DND-41 (cell line): ENCODE measurements around the gene PRR20C.

Experiments
- EZH2 ChIP-seq: IDR thresholded peaks from 3 replicates; pipeline ENCODE4 v1.6.1; 2012; ENCODE audit warnings: borderline replicate concordance, low read depth, mild to moderate bottlenecking, moderate library complexity, low read length, inconsistent platforms; ENCODE audit not compliant: severe bottlenecking
- TF ChIP-seq, protein P1 (sequence below): IDR thresholded peaks from 2 replicates; pipeline ENCODE4 v1.5.1; 2012; ENCODE audit warnings: borderline replicate concordance, low read length, moderate library complexity, mild to moderate bottlenecking; ENCODE audit not compliant: poor library complexity, severe bottlenecking; ENCODE audit errors: extremely low read depth

DNA sequence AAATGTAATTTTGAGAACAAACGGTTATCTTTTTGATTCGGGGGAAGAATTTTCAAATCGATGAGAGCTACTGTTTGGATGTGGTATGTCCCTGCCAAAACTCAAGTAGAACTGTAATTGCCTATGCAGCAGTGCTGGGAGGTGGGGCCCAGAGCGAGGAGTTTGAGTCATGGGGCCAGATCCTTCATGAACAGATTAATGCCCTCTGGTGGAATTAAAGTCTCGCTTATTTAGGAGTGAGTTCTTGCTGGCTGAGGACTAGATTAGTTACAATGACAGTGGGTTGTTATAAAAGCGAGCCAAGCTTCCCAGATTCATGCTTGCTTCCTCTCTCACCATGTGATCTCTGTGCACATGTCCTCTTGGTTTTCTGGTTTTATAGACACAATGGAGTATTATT is 25.0 kb upstream of the PRR20C start:
- TF ChIP-seq, protein P1, sequence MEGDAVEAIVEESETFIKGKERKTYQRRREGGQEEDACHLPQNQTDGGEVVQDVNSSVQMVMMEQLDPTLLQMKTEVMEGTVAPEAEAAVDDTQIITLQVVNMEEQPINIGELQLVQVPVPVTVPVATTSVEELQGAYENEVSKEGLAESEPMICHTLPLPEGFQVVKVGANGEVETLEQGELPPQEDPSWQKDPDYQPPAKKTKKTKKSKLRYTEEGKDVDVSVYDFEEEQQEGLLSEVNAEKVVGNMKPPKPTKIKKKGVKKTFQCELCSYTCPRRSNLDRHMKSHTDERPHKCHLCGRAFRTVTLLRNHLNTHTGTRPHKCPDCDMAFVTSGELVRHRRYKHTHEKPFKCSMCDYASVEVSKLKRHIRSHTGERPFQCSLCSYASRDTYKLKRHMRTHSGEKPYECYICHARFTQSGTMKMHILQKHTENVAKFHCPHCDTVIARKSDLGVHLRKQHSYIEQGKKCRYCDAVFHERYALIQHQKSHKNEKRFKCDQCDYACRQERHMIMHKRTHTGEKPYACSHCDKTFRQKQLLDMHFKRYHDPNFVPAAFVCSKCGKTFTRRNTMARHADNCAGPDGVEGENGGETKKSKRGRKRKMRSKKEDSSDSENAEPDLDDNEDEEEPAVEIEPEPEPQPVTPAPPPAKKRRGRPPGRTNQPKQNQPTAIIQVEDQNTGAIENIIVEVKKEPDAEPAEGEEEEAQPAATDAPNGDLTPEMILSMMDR, result no peak
- TF ChIP-seq EZH2, result no peak
